A673 (cell line): ENCODE data around the gene SMARCAD1. TPM values are rescaled to one million over a fixed set of nuclear protein-coding genes. Genes with fewer than 3 reads are reported as not detected.

Source experiments
- BruUV-seq: library from RNA; stranded (reverse); fragments of 400-500 nt; replicated peaks from 2 replicates; lab custom pipeline; 2021; lab: Mats Ljungman, UMichigan
- CTCF ChIA-PET: fragments of 300-600 bp; sonication (Branson Sonifier 250); formaldehyde crosslinking; loops from one replicate; lab custom pipeline; 2022; ENCODE audit warnings: antibody characterized with exemption; lab: Charles Lee
- POLR2A ChIA-PET: fragments of 300-600 bp; sonication (Branson Sonifier 250); formaldehyde crosslinking; loops from one replicate; lab custom pipeline; 2022; ENCODE audit warnings: antibody characterized with exemption; ENCODE audit not compliant: low non-redundant PET; lab: Charles Lee
- DNase-seq: peaks from one replicate; pipeline ENCODE4 v3.0.0-alpha.2; 2015; ENCODE audit warnings: low spot score
- H3K27ac ChIP-seq: fragments of 200-600 bp; sonication (generic); 2 replicates; pipeline ENCODE4 v1.5.1; 2016; ENCODE audit warnings: mixed run types, low read depth, mild to moderate bottlenecking, mixed read lengths, antibody characterized with exemption, low read length; ENCODE audit not compliant: poor library complexity, severe bottlenecking
- H3K27me3 ChIP-seq: fragments of 200-600 bp; sonication (generic); replicated peaks from 2 replicates; pipeline ENCODE4 v1.6.1; 2017; ENCODE audit warnings: mixed run types, low read depth, mild to moderate bottlenecking, mixed read lengths, antibody characterized with exemption, low read length; ENCODE audit not compliant: insufficient read depth, poor library complexity
- H3K36me3 ChIP-seq: fragments of 200-600 bp; sonication (generic); 2 replicates; pipeline ENCODE4 v1.6.1; 2016; ENCODE audit warnings: mixed run types, mild to moderate bottlenecking, mixed read lengths, antibody characterized with exemption, low read length; ENCODE audit not compliant: insufficient read depth, poor library complexity, severe bottlenecking
- H3K4me1 ChIP-seq: fragments of 200-600 bp; sonication (generic); 2 replicates; pipeline ENCODE4 v1.6.1; 2017; ENCODE audit warnings: mixed run types, mild to moderate bottlenecking, mixed read lengths, antibody characterized with exemption, low read length; ENCODE audit not compliant: insufficient read depth, poor library complexity, severe bottlenecking
- H3K4me3 ChIP-seq: fragments of 200-600 bp; sonication (generic); 2 replicates; pipeline ENCODE4 v1.5.1; 2016; ENCODE audit warnings: low read depth, mixed run types, mild to moderate bottlenecking, mixed read lengths, low read length; ENCODE audit not compliant: poor library complexity, severe bottlenecking
- H3K9me3 ChIP-seq: fragments of 200-600 bp; sonication (generic); 2 replicates; pipeline ENCODE4 v1.6.1; 2016; ENCODE audit warnings: mixed run types, low read depth, mild to moderate bottlenecking, mixed read lengths, antibody characterized with exemption, low read length; ENCODE audit not compliant: poor library complexity, severe bottlenecking
- CTCF ChIP-seq: fragments of 300-800, 200-600 bp; sonication (generic); conservative IDR thresholded peaks from 2 replicates; pipeline ENCODE4 v1.5.1; 2017; ENCODE audit warnings: low read depth, mild to moderate bottlenecking, antibody characterized with exemption, low read length, moderate library complexity, mixed read lengths
- EZH2 ChIP-seq: fragments of 200-600 bp; sonication (generic); IDR thresholded peaks from 2 replicates; pipeline ENCODE4 v1.6.1; 2017; ENCODE audit warnings: borderline replicate concordance, low read depth, mild to moderate bottlenecking, mixed read lengths, antibody characterized with exemption, low read length; ENCODE audit not compliant: poor library complexity, severe bottlenecking
- intact Hi-C: fragments of 100-400 bp; cut with micrococcal nuclease; formaldehyde crosslinking; loops from one replicate; pipeline ENCODE4 v1.10.0; 2022; ENCODE audit not compliant: unreplicated experiment
- total RNA-seq: library from RNA; stranded (reverse); gene quantifications from 2 replicates; pipeline ENCODE4 v1.2.3, GENCODE V29; 2021

Gene SMARCAD1
- total RNA-seq, 1 experiment from 2014 or later = 27.1 TPM

GRCh38 chr4:94338681-94339351 lies 131.2 kb downstream of the SMARCAD1 start:
- Histone ChIP-seq H3K27ac (no peak overlapping the region), H3K4me3 (no peak overlapping the region), H3K4me1 (no peaks in the 10 kb centered on the region), H3K36me3 (no peaks in the 10 kb centered on the region), H3K27me3 (no peaks in the 10 kb centered on the region), H3K9me3 (no peaks in the 10 kb centered on the region)
- BruUV-seq = no TSS peak
- no peak for DNase-seq
- CTCF ChIA-PET = no interaction called here
- POLR2A ChIA-PET = no interaction called here
- intact Hi-C loops = no loop called here
- TF ChIP-seq EZH2 = no peak
- TF ChIP-seq CTCF = no peak

- no peak for TF ChIP-seq EZH2
- no peak for TF ChIP-seq CTCF
- Histone ChIP-seq H3K27me3 (no peaks in the 10 kb centered on the region), H3K4me1 (no peaks in the 10 kb centered on the region), H3K9me3 (no peaks in the 10 kb centered on the region), H3K27ac (no peak overlapping the region), H3K36me3 (no peaks in the 10 kb centered on the region), H3K4me3 (no peak overlapping the region)
- DNase-seq = no peak
- ChIA-PET POLR2A (no interaction called here), CTCF (no interaction called here)
- intact Hi-C loops = no loop called here
- no TSS peak for BruUV-seq
Measured at GRCh38 chr4:94339779-94340178, 132.1 kb downstream of the SMARCAD1 start.

Other genes with a start within 250 kb of the SMARCAD1 start
- gene HPGDS, start 135.0 kb downstream of the SMARCAD1 start, total RNA-seq = not detected in 2 replicates
- 174 and 183 TPM in 2 replicates for gene PDLIM5, start 244.1 kb downstream of the SMARCAD1 start, total RNA-seq